ENCODE results near the gene TMEM270.

TMEM270 gene

GRCh38 chr7:73824986-73825385 lies 36.0 kb upstream of the TMEM270 start:
- Histone ChIP-seq H3K27me3 (replicated peaks; ENCODE audit: control insufficient read depth, insufficient read depth, low read length, poor library complexity, severe bottlenecking) (no peaks in the 10 kb centered on the region), H3K4me3 (ENCODE audit: insufficient read depth, low read depth, low read length, poor library complexity, severe bottlenecking) (no peak overlapping the region), H3K9me3 (ENCODE audit: control insufficient read depth, low read length) (no peaks in the 10 kb centered on the region), H3K27ac (ENCODE audit: insufficient read depth, low read length, poor library complexity, severe bottlenecking) (no peak overlapping the region), H3K36me3 (ENCODE audit: control insufficient read depth, insufficient read depth, low read length) (no peaks in the 10 kb centered on the region), H3K4me1 (ENCODE audit: control insufficient read depth, insufficient read depth, low read length, poor library complexity, severe bottlenecking) (peaks cover 16% of the 10 kb centered on the region)
- no peak for DNase-seq

DNA sequence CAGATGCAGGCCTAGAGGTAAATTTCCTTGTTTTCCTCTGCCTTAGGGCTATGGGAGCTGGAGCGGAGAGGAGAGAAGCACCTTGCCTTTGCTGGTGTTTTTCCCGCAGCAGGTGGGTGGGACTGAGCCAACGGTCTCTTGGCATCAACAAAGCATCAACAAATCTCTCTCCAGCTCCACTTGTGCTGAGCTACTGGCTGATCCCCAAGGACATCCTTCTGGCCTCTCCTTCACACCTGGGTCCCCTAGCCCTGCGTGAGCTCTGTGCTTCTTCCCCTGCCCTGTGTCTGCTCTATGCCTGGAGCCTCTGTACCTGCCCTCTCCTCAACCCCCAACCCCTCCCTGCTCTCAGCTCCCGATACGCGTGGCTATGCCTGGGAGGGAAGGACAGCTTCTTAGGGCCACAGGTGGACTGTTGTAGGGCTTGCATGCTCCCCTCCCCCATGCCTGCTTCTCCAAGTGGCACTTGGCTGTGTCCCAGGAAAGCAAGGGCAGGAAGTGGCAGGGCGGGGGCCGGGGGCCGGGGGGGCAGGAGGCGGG lies 33.3 kb upstream of the TMEM270 start:
- DNase-seq: no peak
- H3K36me3 ChIP-seq (ENCODE audit: control insufficient read depth, insufficient read depth, low read length): no peaks in the 10 kb centered on the region
- H3K4me1 ChIP-seq (ENCODE audit: control insufficient read depth, insufficient read depth, low read length, poor library complexity, severe bottlenecking): peaks cover 16% of the 10 kb centered on the region
- H3K27ac ChIP-seq (ENCODE audit: insufficient read depth, low read length, poor library complexity, severe bottlenecking): no peak overlapping the region
- H3K9me3 ChIP-seq (ENCODE audit: control insufficient read depth, low read length): no peaks in the 10 kb centered on the region
- no peaks in the 10 kb centered on the region for H3K27me3 ChIP-seq (replicated peaks; ENCODE audit: control insufficient read depth, insufficient read depth, low read length, poor library complexity, severe bottlenecking)
- H3K4me3 ChIP-seq (ENCODE audit: insufficient read depth, low read depth, low read length, poor library complexity, severe bottlenecking): no peak overlapping the region

GRCh38 chr7:73828107-73828803 lies 32.7 kb upstream of the TMEM270 start:
- no peaks in the 10 kb centered on the region for H3K9me3 ChIP-seq (ENCODE audit: control insufficient read depth, low read length)
- H3K27ac ChIP-seq (ENCODE audit: insufficient read depth, low read length, poor library complexity, severe bottlenecking): no peak overlapping the region
- H3K36me3 ChIP-seq (ENCODE audit: control insufficient read depth, insufficient read depth, low read length): no peaks in the 10 kb centered on the region
- DNase-seq: no peak
- no peak overlapping the region for H3K4me3 ChIP-seq (ENCODE audit: insufficient read depth, low read depth, low read length, poor library complexity, severe bottlenecking)
- H3K4me1 ChIP-seq (ENCODE audit: control insufficient read depth, insufficient read depth, low read length, poor library complexity, severe bottlenecking): peaks cover 16% of the 10 kb centered on the region
- no peaks in the 10 kb centered on the region for H3K27me3 ChIP-seq (replicated peaks; ENCODE audit: control insufficient read depth, insufficient read depth, low read length, poor library complexity, severe bottlenecking)

DNA sequence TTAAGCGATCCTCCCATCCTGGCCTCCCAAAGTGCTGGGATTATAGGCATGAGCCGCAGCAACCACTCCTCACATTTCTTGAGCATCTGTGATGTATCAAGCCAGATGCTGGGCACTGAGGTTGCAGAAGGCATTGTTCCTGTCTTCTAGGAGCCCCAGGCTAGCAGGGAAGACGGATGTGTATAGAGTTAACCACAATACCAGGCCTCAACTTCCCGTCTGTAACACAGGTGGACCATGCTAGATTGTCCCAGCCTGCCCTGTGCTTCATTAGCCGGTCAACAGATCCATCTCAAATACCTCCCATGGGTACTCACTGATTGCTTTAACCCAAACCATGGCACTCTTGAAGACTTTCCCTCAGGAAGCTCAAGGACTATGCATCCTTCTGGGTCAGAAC lies 32.0 kb upstream of the TMEM270 start:
- no peak overlapping the region for H3K27ac ChIP-seq (ENCODE audit: insufficient read depth, low read length, poor library complexity, severe bottlenecking)
- no peaks in the 10 kb centered on the region for H3K9me3 ChIP-seq (ENCODE audit: control insufficient read depth, low read length)
- no peak for DNase-seq
- H3K27me3 ChIP-seq (replicated peaks; ENCODE audit: control insufficient read depth, insufficient read depth, low read length, poor library complexity, severe bottlenecking): no peaks in the 10 kb centered on the region
- no peaks in the 10 kb centered on the region for H3K36me3 ChIP-seq (ENCODE audit: control insufficient read depth, insufficient read depth, low read length)
- H3K4me1 ChIP-seq (ENCODE audit: control insufficient read depth, insufficient read depth, low read length, poor library complexity, severe bottlenecking): peaks cover 16% of the 10 kb centered on the region
- H3K4me3 ChIP-seq (ENCODE audit: insufficient read depth, low read depth, low read length, poor library complexity, severe bottlenecking): no peak overlapping the region

DNA sequence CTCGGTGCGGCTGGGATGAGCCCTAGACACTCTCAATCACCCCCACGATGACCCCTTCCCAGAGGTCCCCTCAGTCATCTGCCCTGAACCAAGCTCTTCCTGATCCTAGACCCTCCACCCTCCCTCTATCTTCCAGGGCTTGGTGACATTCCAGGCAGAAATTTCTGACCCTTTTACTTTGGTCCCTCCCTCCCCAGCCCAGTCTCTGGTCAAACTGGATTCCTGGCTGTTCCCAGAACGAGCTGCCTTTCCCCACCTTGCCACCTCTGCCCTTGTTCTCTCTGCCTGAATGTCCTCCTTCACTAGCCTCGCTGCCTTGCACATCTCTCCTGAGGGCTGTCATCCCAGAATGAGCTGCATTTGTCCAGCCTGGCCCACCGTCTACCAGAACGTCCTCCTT lies 31.5 kb upstream of the TMEM270 start:
- H3K4me3 ChIP-seq (ENCODE audit: insufficient read depth, low read depth, low read length, poor library complexity, severe bottlenecking): no peak overlapping the region
- H3K27ac ChIP-seq (ENCODE audit: insufficient read depth, low read length, poor library complexity, severe bottlenecking): no peak overlapping the region
- H3K4me1 ChIP-seq (ENCODE audit: control insufficient read depth, insufficient read depth, low read length, poor library complexity, severe bottlenecking): peaks cover 16% of the 10 kb centered on the region
- no peaks in the 10 kb centered on the region for H3K36me3 ChIP-seq (ENCODE audit: control insufficient read depth, insufficient read depth, low read length)
- no peaks in the 10 kb centered on the region for H3K9me3 ChIP-seq (ENCODE audit: control insufficient read depth, low read length)
- H3K27me3 ChIP-seq (replicated peaks; ENCODE audit: control insufficient read depth, insufficient read depth, low read length, poor library complexity, severe bottlenecking): no peaks in the 10 kb centered on the region
- no peak for DNase-seq

DNA sequence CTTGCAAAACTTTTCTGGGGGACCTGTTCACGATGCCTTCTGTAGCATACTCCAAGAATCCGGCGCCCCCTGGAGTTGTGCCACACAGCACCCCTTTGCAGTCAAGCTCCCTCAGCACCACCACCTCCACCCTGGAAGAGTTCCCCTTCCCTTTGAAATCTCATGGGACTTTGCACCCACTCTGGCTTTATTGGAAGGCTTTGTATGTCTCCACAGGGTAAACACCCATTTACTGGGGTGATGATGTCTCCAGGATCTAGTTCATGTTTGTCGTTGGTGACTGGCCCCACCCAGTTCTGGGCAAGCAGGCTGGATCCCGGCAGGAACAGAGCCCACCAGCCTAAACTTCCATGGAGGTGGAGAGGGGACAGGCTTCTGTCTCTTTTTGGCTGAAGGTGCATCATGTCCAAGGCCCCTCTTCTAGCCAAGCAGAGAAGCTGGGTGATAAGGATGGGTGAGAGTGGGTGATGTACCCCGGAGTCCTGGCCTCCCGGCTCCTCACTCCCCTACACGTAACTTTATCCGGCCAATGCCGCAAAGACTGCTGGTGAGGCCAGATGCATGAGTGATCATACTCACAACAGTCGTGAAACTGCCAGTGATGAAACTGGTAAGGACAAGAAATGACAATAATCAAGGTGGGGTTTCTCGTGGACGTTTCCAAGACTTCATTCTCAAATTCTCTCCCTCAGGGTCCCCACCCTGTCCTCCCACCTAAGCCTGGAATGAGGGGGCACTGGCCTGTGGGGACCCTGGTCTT lies 30.9 kb upstream of the TMEM270 start:
- DNase-seq: no peak
- Histone ChIP-seq H3K9me3 (ENCODE audit: control insufficient read depth, low read length) (no peaks in the 10 kb centered on the region), H3K4me1 (ENCODE audit: control insufficient read depth, insufficient read depth, low read length, poor library complexity, severe bottlenecking) (peaks cover 16% of the 10 kb centered on the region), H3K27ac (ENCODE audit: insufficient read depth, low read length, poor library complexity, severe bottlenecking) (no peak overlapping the region), H3K4me3 (ENCODE audit: insufficient read depth, low read depth, low read length, poor library complexity, severe bottlenecking) (no peak overlapping the region), H3K36me3 (ENCODE audit: control insufficient read depth, insufficient read depth, low read length) (no peaks in the 10 kb centered on the region), H3K27me3 (replicated peaks; ENCODE audit: control insufficient read depth, insufficient read depth, low read length, poor library complexity, severe bottlenecking) (no peaks in the 10 kb centered on the region)

DNA sequence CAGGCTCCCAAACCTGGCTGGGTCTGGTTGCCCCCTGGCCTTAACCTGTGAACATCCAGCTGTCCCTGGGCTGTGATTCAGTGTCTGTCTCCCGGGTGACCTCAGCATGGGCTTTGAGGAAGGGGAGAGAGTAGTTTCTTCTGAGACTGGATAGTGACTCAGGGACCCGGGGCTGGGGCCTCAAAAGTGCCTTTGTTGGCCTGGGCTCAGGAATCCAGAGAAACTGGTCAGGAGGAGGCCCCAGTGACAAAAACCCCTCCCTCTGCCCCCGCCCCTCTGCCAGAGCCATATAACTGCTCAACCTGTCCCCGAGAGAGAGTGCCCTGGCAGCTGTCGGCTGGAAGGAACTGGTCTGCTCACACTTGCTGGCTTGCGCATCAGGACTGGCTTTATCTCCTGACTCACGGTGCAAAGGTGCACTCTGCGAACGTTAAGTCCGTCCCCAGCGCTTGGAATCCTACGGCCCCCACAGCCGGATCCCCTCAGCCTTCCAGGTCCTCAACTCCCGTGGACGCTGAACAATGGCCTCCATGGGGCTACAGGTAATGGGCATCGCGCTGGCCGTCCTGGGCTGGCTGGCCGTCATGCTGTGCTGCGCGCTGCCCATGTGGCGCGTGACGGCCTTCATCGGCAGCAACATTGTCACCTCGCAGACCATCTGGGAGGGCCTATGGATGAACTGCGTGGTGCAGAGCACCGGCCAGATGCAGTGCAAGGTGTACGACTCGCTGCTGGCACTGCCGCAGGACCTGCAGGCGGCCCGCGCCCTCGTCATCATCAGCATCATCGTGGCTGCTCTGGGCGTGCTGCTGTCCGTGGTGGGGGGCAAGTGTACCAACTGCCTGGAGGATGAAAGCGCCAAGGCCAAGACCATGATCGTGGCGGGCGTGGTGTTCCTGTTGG lies 30.0 kb upstream of the TMEM270 start, which contains the start of gene CLDN4:
CLDN4 (plus strand) TSS at position 316 of the 903 bp plus-strand sequence; CDS start at position 522, 206 bp downstream.
- H3K27ac ChIP-seq (ENCODE audit: insufficient read depth, low read length, poor library complexity, severe bottlenecking): no peak within 1 kb of the TSS
- DNase-seq: no peak
- peaks cover 16% of the 10 kb centered on the region for H3K4me1 ChIP-seq (ENCODE audit: control insufficient read depth, insufficient read depth, low read length, poor library complexity, severe bottlenecking)
- H3K9me3 ChIP-seq (ENCODE audit: control insufficient read depth, low read length): no peaks in the 10 kb centered on the region
- H3K4me3 ChIP-seq (ENCODE audit: insufficient read depth, low read depth, low read length, poor library complexity, severe bottlenecking): no peak within 1 kb of the TSS
- H3K27me3 ChIP-seq (replicated peaks; ENCODE audit: control insufficient read depth, insufficient read depth, low read length, poor library complexity, severe bottlenecking): no peaks in the 10 kb centered on the region
- no peaks in the 10 kb centered on the region for H3K36me3 ChIP-seq (ENCODE audit: control insufficient read depth, insufficient read depth, low read length)

- Histone ChIP-seq H3K4me3 (ENCODE audit: insufficient read depth, low read depth, low read length, poor library complexity, severe bottlenecking) (no peak overlapping the region), H3K27me3 (replicated peaks; ENCODE audit: control insufficient read depth, insufficient read depth, low read length, poor library complexity, severe bottlenecking) (no peaks in the 10 kb centered on the region), H3K36me3 (ENCODE audit: control insufficient read depth, insufficient read depth, low read length) (no peaks in the 10 kb centered on the region), H3K27ac (ENCODE audit: insufficient read depth, low read length, poor library complexity, severe bottlenecking) (no peak overlapping the region), H3K9me3 (ENCODE audit: control insufficient read depth, low read length) (no peaks in the 10 kb centered on the region), H3K4me1 (ENCODE audit: control insufficient read depth, insufficient read depth, low read length, poor library complexity, severe bottlenecking) (peaks cover 16% of the 10 kb centered on the region)
- no peak for DNase-seq
Measured at GRCh38 chr7:73831584-73831833, 29.4 kb upstream of the TMEM270 start.

DNA sequence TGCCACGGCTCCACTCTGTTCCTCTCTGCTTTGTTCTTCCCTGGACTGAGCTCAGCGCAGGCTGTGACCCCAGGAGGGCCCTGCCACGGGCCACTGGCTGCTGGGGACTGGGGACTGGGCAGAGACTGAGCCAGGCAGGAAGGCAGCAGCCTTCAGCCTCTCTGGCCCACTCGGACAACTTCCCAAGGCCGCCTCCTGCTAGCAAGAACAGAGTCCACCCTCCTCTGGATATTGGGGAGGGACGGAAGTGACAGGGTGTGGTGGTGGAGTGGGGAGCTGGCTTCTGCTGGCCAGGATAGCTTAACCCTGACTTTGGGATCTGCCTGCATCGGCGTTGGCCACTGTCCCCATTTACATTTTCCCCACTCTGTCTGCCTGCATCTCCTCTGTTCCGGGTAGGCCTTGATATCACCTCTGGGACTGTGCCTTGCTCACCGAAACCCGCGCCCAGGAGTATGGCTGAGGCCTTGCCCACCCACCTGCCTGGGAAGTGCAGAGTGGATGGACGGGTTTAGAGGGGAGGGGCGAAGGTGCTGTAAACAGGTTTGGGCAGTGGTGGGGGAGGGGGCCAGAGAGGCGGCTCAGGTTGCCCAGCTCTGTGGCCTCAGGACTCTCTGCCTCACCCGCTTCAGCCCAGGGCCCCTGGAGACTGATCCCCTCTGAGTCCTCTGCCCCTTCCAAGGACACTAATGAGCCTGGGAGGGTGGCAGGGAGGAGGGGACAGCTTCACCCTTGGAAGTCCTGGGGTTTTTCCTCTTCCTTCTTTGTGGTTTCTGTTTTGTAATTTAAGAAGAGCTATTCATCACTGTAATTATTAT lies 28.9 kb upstream of the TMEM270 start:
- Histone ChIP-seq H3K4me3 (ENCODE audit: insufficient read depth, low read depth, low read length, poor library complexity, severe bottlenecking) (no peak overlapping the region), H3K27ac (ENCODE audit: insufficient read depth, low read length, poor library complexity, severe bottlenecking) (no peak overlapping the region)
- no peak for DNase-seq

More for the DNA sequence above, 28.9 kb upstream of the TMEM270 start:
- Histone ChIP-seq H3K9me3 (ENCODE audit: control insufficient read depth, low read length) (no peaks in the 10 kb centered on the region), H3K4me1 (ENCODE audit: control insufficient read depth, insufficient read depth, low read length, poor library complexity, severe bottlenecking) (peaks cover 13% of the 10 kb centered on the region), H3K36me3 (ENCODE audit: control insufficient read depth, insufficient read depth, low read length) (no peaks in the 10 kb centered on the region), H3K27me3 (replicated peaks; ENCODE audit: control insufficient read depth, insufficient read depth, low read length, poor library complexity, severe bottlenecking) (no peaks in the 10 kb centered on the region)
